NCI-H345 treated with DMSO at 0.1 percent for 48 hours (cell line): ENCODE data around the gene ZSWIM9.

Experiments
- DNase-seq: peaks from one replicate; lab custom pipeline; 2025; ENCODE audit not compliant: unreplicated experiment; lab: John Stamatoyannopoulos, UW

The ZSWIM9 gene

DNA sequence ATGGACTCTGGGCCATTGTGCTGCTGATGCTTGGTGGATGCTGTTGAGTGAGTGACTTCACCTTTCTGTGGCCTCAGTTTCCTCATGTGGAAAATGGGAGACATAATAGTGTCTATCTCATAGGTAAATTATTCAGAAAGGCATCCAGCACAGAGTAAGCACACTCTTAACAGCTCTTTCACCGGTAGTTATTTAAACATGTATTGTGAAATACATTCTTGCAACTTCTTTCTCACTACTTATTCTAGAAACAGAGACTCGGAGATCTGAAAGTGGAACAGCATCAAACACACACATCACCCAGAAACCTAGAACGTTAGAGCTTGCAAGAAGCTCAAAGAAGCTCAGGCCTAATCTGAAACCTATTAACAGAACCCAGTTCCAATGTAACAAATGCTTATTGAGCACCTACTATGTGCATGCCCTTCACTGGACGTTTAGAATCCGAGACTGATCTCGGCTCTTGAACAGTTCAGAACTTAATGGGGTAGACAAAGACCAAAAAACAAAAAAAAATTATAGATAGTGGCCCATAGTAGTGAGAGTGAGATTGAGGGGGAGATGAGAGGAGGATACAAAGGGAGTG, 4.1 kb downstream of the ZSWIM9 start:
- no peak for DNase-seq

DNA sequence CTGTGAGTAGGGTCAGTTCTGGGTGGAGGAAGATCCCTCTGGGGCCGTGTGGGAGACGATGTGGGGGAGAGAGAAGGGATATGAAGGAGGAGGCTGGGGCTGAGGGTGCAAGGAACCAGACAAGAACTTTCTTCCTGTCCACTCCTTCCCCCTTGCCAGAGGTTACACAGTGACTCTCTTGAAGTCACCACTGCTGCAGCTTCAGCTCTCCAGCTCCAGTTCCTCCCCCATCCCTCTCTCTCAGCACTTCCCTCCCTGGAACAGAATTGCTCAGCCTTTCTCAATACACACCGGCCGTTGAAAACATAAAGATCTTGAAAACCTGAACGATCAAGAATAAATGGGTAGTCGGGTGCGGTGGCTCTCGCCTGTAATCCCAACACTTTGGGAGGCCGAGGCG, 5.1 kb downstream of the ZSWIM9 start:
- no peak for DNase-seq

DNA sequence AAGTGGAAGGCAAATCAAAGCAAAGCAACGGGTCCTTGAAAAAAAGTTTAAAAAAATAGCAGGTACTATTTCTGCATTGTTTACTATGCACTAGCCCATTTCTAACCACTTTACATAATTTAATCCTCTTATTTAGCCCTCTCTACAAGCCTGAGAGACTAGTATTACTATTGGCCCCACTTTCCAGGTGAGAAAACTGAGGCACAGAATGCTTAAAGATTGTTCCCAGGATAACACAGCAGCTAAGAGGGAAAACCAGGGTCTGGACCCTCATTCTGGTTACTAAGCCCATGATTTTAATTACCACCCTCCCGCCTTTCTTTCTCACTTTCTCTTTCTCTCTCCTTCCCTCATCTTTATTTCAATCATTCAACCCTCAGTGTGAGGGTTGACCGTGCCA, 5.7 kb downstream of the ZSWIM9 start:
- DNase-seq: no peak

DNA sequence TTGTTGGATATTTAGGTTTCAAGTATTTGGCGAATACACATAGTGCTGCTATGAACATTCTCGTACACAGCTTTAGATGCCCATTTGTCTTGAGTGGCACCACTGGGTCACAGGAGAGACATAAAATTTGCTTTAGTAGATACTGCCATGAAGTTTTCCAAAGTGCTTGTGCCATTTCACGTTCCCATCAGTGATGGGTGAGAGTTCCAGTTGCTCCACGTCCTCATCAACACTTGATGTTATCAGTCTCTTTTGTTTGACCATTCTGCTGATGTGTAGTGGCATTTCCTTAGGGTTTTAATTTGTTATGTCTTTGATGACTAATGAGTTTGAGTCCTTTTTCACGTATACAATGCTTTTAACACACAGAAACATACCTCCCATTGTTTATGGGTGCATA, 11.0 kb downstream of the ZSWIM9 start:
- DNase-seq: no peak

DNA sequence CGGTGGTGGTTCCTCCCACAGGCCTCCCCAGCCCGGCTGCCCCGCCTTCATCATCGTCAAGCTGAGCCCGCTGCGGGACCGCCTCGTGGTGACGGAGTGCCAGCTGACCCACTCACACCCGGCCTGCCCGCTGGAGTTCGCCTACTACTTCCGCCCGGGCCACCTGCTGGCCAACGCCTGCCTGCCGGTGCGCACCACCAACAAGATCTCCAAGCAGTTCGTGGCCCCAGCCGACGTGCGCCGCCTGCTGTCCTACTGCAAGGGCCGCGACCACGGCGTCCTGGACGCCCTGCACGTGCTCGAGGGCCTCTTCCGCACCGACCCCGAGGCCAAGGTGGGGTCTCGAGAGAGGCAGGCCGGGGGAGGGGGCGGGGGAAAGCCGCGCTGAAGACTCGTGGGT, 12.0 kb downstream of the ZSWIM9 start:
- no peak for DNase-seq

DNA sequence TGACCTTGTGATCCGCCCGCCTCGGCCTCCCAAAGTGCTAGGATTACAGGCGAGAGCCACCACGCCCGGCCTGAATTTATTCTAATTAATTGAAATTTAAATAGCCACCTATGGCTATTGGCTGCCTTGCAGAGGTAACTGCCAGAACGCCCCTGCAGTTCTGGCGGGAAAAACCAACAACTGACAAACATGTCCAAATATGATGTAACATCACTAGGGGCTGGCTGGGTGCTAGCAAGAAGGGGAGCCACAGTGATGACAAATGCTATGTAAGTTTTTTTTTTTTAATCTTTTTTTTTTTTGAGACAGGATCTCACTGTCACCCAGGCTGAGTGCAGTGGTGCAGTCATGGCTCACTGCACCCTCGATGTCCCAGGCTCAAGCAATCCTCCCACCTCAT, 12.9 kb downstream of the ZSWIM9 start:
- DNase-seq: no peak

DNA sequence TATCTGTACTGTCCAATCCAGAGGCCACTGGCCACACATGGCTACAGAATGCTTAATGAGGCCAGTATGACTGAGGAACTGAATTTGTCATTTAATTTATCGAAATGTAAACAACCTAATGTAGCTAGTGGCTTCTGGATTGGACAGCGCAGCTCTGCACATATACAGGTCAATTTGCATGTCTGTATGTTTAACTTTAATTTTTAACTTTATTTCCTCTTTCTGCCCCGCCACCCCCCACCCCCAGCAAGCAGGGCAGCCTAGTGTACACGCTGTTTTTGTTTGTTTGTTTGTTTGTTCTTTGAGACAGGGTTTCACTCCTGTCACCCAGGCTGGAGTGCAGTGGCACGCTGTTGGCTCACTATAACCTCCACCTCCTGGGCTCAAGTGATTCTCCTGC, 15.5 kb downstream of the ZSWIM9 start:
- DNase-seq: no peak

DNA sequence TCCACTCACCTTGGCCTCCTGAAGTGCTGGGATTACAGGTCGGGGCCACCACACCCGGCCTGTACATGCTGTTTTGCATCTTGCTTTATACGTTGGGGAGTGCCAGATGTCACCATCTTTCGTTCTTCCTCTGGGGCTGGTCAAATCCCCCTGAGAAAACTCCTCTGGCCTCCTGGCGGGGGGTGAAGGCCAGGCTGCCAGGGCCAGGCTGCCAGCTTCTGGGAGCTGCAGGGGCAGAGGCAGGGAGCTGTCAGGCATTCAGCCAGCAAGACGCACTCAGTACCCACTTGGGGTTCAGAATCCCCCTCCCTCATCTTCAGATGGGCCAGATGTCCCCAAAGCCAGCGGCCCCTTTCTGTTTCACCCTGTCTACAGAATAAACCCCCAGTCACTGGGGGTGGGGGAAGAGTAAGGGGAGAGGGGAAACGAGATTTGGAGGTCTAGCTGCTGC, 16.1 kb downstream of the ZSWIM9 start:
- no peak for DNase-seq

DNA sequence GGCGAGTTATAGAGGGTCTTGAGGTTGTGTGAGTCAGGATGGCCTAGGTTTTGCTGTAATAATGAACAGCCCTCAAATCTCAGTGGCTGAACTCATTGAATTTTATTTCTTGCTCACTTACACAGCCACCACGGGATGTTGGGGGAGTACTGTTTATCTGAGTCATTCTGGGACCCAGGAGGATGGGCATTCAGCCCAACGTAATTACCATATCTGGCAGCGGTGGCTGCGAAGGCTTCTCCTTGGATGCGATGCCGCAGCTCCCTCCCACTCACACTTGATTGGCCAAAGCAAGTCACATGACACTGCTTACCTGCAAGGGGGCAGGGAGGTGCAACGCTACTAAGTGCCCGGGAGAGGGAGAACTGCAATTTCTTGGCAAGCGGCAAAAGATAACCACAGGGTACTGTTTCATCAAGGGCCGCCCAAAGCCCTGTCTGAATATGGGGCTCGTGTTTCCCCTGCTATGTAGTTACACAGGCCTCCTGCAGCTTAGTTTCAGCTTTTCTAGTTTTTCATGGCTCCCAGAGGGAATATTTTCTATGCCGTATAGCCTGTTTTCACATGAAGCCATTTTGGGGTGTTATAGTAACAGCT, 19.9 kb downstream of the ZSWIM9 start:
- DNase-seq: no peak

DNA sequence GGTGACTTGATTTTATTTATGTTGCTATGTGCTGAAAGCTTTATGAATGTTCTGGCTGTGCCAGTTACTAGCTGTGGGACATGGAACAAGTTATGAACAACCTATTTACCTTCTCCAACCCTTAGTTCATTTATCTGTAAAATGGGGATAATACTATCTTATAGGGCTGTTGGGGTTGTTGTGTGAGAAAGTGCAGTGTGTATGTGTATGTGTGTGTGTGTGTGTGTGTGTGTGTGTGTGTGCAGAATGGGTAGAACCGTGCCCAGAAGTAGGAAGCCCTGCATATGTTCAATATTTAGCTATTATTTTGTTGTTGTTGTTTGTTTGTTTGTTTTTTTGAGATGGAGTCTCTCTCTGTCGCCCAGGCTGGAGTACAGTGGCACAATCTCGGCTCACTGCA, 20.4 kb downstream of the ZSWIM9 start:
- no peak for DNase-seq

DNA sequence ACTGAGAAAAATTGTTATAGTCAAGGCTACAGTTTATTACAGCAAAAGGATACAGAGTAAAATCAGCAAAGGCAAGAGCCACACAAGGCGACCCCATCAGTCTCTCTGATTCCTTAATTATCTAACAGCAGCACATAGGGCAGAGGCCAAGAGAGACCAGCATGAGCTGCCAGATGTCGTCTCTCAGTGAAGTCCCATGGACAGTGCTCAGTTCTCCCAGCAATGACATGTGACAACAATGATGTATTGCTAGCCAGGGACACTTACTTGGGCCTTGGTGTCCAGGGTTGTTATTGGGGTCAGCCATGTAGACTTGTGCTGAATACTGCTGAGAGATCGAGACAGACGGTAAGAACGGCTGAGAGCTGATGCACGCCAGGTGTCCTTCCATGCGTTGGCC, 22.3 kb downstream of the ZSWIM9 start:
- no peak for DNase-seq

DNA sequence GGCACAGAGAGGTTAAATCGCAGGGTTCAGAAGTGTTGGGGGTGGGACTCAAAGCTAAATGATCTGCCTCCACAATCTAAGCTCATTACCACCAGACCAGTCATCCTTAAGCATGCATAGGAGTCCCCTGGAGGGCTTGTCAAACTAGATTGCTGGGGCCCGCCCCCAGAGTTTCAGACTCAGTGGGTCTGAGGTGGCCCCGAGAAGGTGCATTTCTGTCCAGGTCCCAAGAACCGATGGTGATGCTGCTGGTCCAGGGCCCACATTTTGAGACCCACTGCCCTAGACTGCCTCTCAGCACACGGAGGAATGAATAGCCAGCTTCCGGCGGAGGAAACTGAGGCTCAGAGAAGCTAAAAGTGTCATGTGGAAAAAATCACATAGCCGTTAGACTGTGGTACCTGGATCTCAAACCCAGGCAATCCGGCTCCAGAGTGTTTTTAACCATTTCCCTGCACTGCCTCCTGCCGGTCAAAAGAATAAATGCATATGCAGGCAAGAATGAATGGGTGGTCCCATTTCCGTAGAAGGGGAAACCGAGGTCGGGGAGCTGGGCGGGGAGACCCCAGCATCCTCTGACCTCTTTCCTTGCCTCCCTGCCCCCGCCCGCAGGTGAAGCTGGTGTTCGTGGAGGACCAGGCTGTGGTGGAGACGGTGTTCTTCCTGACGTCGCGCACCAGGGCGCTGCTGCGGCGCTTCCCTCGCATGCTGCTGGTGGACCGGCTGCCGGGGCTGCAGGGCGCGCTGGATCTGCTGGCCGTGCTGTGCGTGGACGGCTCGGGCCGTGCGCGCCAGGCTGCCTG, 23.8 kb downstream of the ZSWIM9 start:
- no peak for DNase-seq

DNA sequence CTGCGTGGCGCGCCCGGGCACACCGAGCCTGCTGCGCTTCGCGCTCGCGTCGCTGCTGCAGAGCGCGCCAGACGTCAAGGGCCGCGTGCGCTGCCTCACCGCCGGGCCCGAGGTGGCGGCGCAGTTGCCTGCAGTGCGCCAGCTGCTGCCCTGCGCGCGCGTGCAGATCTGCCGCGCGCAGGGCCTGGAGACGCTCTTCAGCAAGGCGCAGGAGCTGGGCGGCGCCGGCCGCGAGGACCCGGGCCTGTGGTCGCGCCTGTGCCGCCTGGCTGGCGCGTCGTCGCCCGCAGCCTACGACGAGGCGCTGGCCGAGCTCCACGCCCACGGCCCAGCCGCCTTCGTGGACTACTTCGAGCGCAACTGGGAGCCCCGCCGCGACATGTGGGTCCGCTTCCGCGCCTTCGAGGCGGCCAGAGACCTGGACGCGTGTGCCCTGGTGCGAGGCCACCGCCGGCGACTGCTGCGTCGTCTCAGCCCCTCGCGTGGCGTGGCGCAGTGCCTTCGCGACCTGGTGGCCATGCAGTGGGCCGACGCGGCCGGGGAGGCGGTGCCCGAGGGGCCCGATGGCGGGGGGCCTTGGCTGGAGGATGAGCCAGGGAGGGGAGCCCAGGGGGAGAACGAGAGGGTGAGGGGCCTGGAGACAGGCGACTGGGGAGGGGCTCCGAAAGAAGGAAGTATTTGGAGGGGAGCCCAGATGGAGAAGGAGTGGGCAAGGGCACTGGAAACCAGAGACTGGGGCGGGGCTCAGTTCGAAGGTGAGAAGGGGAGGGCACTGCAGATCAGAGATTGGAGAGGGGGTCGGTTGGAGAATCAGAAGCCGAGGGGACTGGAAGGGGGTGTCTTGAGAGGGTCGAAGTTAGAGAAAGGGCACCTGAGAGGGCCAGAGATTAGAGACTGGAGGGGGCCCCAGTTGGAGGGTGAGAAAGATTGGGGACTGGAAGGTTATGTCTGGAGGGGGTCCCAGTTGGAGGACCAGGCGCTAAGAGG, 24.7 kb downstream of the ZSWIM9 start:
- DNase-seq: no peak

DNA sequence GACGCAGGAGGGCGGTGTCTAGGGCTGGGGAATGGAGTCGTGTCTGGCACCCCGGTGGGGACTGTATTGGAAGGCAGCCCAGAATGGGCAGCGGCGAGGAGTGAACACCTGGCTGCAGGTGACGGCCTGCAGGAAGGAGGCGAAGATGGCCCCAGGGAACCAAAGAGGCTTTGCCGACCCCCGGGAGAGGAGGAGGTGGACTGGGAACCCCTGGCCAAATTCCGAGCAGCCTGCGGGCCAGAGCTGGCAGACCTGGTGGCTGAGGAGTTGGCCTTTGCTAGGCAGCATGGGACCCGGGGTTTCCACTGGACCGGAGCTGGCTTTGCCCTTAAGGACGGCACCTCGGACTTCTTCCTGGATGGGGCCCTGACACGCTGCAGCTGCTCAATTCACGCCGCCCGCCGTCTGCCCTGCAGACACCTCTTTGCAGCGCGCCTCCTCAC, 25.9 kb downstream of the ZSWIM9 start:
- DNase-seq: no peak

DNA sequence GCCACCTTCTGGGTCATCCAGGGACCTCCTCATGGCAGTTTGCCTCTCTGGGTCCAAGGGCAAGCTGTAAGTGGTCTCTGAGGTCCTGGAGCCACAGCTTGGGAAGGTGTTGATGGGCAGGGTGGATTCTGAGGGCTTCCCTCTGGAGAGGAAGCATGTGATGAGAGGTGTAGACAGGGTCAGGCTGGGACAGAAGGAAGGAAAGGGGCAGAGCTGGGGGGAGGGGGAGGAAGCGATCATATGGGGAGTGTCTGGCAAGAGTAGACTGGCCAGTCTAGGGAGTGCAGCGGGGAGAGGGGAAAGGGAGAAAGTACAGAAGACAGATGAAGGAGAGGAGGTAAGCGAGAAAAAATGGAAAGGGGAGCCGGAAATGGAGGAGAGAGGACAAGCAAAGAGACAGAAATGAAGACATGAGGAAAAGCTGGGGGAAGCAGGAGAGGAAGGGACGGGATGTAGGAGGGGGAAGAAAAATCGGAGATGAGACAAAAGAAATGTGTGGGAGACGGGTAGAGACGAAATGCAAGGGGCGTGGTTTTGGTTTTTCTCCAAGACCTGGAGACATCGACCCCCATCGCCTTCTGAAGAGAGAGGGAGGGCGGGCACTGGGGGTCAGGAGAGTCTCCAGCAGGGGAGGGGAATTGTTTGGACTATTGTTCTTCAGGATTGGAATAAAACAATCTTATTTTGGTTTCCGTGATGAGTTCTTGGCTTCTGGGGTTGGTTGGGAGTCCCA, 26.6 kb downstream of the ZSWIM9 start:
- no peak for DNase-seq

DNA sequence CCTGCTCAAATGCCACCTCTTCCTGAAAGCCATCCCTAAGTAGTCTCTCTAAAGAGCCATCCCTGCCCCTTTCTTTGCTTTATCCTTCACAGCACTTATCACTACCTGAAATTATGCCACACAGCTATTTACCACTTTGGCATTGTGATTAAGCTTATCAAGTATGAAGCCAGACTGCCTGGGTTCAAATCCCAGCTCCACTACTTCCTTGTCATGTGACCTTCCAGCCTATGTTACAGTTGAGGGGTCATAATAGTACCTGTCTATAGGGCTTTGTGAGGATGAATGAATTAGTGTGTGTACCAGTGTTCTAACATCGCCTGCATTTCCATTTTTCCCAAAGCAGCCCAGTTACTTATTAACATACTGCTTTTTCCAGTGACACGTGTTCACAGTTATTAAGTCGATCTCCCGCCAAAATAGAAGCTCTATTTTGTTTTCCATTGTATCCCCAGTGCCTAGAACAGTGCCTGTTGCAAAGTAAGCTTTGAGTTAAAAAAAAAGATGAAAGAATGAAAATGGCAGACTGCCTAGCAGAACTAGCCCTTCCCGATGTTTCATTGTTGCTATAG, 32.8 kb downstream of the ZSWIM9 start:
- no peak for DNase-seq

DNA sequence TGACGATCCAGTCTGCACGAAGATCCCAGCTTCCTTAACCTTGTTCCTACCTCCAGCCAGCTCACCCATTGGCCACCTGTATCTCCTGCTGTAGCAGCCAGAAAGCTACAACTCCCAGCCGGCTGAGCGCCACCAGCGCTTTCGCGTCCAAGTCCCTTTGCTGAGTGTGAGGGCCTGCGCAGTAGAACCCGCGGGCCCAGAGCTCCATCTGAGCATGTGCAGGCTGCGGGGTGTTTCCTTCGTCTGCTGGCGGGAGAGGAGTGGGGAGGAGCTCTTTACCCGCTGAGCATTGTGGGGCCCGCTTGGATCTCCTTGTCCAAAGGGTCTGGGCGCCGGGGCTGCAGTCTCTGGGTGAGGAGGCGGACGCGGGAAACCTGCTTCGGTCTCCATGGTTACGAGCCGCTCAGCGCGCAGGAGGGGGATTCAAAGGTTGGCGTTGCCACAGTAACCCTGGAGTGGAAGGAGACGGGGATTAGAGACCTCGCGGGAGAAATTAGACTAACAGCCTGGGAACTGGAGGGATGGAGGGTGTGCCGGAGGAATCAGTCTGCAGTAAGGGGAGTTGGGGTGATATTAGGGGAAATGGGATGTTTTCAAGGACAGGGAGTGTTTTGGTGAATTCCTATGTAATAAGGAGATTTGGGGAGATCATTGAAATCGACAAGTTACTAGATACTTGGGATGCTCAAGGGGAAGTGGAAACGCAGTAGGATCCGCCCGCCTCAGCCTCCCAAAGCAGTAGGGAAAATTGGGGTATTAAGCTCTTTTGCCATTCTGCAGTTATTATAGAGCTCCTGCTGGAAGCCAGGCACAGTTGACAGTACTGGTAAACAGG, 33.5 kb downstream of the ZSWIM9 start:
- DNase-seq: peak; percentile 85

DNA sequence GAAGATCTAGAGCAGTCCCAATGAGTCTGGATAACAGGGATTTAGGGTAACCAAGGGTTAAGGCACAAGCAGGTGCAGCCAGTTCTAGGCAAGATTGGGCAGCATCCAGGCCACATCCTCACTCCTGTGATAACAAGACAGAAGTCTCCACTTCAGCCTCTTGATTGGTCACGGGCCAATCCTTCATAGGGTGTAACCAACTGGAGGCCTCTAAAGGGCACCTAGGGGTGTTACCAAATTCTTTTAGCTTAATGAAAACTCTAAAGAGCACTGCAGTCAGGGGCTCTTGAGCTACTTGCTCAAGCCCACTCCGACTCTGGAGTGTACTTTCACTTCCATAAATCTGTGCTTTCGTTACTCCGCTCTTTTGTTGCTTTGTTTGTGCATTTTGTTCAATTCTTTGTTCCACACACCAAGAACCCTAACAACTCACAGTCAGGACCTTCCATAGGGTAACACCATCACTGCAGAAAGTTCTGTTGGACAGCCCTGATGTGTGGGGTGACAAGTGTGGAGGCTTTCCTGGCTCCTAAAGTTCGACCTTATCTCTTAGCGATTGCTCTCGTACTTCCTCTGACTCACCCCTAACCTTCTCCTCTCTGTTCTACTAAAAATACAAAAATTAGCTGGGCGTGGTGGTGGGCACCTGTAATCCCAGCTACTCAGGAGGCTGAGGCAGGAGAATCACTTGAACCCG, 36.1 kb downstream of the ZSWIM9 start:
- DNase-seq: no peak

DNA sequence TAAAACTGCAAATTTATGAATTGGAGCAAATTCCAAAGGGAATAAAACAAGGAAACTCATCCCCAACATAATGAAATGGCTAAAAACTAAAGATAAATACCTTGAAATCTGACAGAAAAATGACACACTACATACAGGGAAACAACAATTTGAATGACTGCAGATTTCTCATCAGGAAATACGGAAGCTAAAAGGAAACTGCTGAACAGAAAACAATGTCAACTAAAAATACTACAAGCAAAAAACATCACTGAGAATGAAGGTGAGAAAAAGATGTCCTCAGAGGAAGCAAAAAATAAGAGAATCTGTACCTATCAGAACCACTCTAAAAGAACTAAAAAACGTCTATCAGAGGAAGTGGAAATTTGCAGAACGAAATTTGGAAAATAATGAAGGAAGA, 39.5 kb downstream of the ZSWIM9 start:
- DNase-seq: no peak
